Activated naive CD8-positive, alpha-beta T cell (primary cell): Measurements from ENCODE around the gene PTK6.
"Not testable (repeated sequence)": the region's sequence is repeated elsewhere in the genome, so short reads cannot be mapped to it uniquely, and the experiment has no call there.

Experiments used
- H3K27ac Mint-ChIP-seq: one replicate; pipeline ENCODE4 v1.8.0; 2021; ENCODE audit warnings: mixed read lengths
- H3K27me3 Mint-ChIP-seq: one replicate; pipeline ENCODE4 v1.8.0; 2021; ENCODE audit warnings: mixed read lengths
- H3K36me3 Mint-ChIP-seq: one replicate; pipeline ENCODE4 v1.8.0; 2021; ENCODE audit warnings: mixed read lengths
- H3K4me1 Mint-ChIP-seq: one replicate; pipeline ENCODE4 v1.8.0; 2021; ENCODE audit warnings: low read depth, mixed read lengths
- H3K4me3 Mint-ChIP-seq: one replicate; pipeline ENCODE4 v1.8.0; 2021; ENCODE audit warnings: mild to moderate bottlenecking, mixed read lengths
- H3K9me3 Mint-ChIP-seq: one replicate; pipeline ENCODE4 v1.8.0; 2021; ENCODE audit warnings: low read depth, mixed read lengths

PTK6 gene

GRCh38 chr20:63572788-63573646, 35.8 kb upstream of the PTK6 start:
- Mint-ChIP-seq H3K9me3 (no peaks in the 10 kb centered on the region), H3K36me3 (no peaks in the 10 kb centered on the region), H3K27me3 (no peaks in the 10 kb centered on the region), H3K4me1 (peaks cover 12% of the 10 kb centered on the region), H3K27ac (no peak overlapping the region), H3K4me3 (peak overlapping the region; percentile 73)

DNA sequence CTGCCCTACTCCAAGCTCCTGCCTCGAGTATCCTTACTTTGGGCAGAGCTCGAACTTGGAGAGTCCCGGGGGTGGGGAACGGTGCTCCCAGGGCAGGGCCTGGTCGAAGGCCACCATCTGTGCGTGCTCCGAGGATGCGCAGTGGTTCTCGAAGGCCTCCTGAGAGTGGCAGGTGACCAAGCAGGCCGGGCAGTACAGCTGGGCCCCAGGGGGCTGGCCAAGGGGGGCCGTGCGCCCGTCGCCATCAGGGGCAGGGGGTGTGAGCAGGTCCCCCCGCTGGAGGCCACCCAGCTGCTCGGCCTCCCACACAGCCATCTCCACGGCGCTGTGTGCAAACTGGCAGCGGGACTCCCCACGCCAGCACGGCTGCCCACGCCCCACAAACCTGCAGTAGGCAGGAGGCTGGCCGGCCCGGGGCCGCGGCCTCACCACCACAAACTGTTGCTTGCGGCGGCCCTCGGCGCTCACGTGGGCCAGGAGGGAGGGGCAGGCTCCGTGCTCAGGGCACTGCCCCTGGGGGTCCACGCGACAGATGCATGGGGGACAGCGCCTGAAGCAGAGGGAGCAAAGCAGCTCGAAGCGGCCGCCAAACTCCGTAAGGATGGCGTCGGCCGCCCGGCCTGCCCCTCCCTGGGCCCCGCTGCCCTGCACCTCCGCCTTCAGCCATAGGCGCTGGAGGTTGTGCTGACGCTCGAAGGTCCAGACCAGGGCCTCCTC, 35.1 kb upstream of the PTK6 start:
- Mint-ChIP-seq H3K36me3 (no peaks in the 10 kb centered on the region), H3K27me3 (no peaks in the 10 kb centered on the region), H3K9me3 (no peaks in the 10 kb centered on the region), H3K4me3 (no peak overlapping the region), H3K4me1 (peaks cover 19% of the 10 kb centered on the region), H3K27ac (no peak overlapping the region)

GRCh38 chr20:63571087-63571478, 33.9 kb upstream of the PTK6 start:
- H3K4me3 Mint-ChIP-seq, H3K9me3 Mint-ChIP-seq, H3K36me3 Mint-ChIP-seq, H3K27me3 Mint-ChIP-seq, H3K27ac Mint-ChIP-seq: not testable (repeated sequence)
- peaks cover 17% of the 10 kb centered on the region for H3K4me1 Mint-ChIP-seq

GRCh38 chr20:63570281-63571086, 33.3 kb upstream of the PTK6 start:
- H3K27me3 Mint-ChIP-seq: no peaks in the 10 kb centered on the region
- H3K4me1 Mint-ChIP-seq: peaks cover 17% of the 10 kb centered on the region
- no peak overlapping the region for H3K4me3 Mint-ChIP-seq
- H3K36me3 Mint-ChIP-seq: no peaks in the 10 kb centered on the region
- no peaks in the 10 kb centered on the region for H3K9me3 Mint-ChIP-seq
- H3K27ac Mint-ChIP-seq: no peak overlapping the region

- Mint-ChIP-seq H3K36me3 (no peaks in the 10 kb centered on the region), H3K9me3 (no peaks in the 10 kb centered on the region), H3K4me3 (peak overlapping the region; percentile 32), H3K27ac (no peak overlapping the region), H3K27me3 (no peaks in the 10 kb centered on the region), H3K4me1 (peaks cover 17% of the 10 kb centered on the region)
Observed at GRCh38 chr20:63568986-63569949, 32.1 kb upstream of the PTK6 start.

- Mint-ChIP-seq H3K4me1 (peaks cover 14% of the 10 kb centered on the region), H3K9me3 (no peaks in the 10 kb centered on the region), H3K27ac (no peak overlapping the region), H3K27me3 (no peaks in the 10 kb centered on the region), H3K4me3 (peak overlapping the region; percentile 77), H3K36me3 (no peaks in the 10 kb centered on the region)
Observed at GRCh38 chr20:63568170-63568981, 31.2 kb upstream of the PTK6 start.

DNA sequence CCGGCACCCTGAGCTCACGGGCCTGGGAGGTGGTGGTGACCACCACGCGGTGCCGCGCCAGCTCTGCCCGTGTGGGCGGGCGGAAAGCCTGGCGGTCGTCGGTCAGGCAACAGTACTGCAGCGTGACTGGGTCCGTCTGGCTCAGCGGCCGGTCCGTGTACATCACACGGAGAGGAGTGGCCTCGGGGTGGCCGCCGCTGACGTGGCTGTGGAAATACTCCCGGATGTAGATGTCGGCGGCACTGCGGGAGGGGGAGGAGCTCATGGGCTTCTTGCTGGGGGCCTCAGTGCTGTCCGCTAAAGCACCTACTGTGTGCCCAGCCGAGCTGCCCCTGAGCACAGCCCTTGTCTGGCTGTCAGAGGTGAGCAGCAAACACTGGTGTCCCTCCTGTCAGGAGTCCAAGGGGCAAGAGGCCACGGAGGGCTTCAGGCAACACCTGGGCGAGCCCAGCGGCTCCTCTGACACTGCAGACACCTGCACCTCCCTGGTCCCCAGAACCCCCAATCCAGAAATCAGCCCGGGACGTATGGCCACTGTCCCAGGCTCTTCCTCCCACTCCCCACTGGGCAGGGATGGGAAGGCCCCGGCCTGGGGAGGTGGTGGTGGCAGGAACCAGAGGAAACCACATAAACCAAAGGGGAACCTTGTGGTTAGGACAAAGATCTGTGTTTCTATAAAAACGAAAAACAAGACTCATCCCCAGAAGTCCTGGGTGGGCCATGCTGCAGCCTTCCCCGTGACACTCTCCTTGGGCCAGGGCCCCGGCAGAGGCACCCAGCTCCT, 30.4 kb upstream of the PTK6 start:
- H3K9me3 Mint-ChIP-seq: no peaks in the 10 kb centered on the region
- H3K36me3 Mint-ChIP-seq: no peaks in the 10 kb centered on the region
- H3K4me3 Mint-ChIP-seq: peak overlapping the region; percentile 77
- no peaks in the 10 kb centered on the region for H3K27me3 Mint-ChIP-seq
- H3K4me1 Mint-ChIP-seq: peaks cover 14% of the 10 kb centered on the region
- no peak overlapping the region for H3K27ac Mint-ChIP-seq

- H3K4me1 Mint-ChIP-seq: peaks cover 14% of the 10 kb centered on the region
- no peaks in the 10 kb centered on the region for H3K36me3 Mint-ChIP-seq
- H3K27me3 Mint-ChIP-seq: no peaks in the 10 kb centered on the region
- no peaks in the 10 kb centered on the region for H3K9me3 Mint-ChIP-seq
- no peak overlapping the region for H3K27ac Mint-ChIP-seq
- H3K4me3 Mint-ChIP-seq: no peak overlapping the region
Observed at GRCh38 chr20:63567136-63567385, 29.9 kb upstream of the PTK6 start.

- Mint-ChIP-seq H3K4me1 (peaks cover 14% of the 10 kb centered on the region), H3K27me3 (no peaks in the 10 kb centered on the region), H3K4me3 (no peak overlapping the region), H3K9me3 (no peaks in the 10 kb centered on the region), H3K36me3 (no peaks in the 10 kb centered on the region), H3K27ac (no peak overlapping the region)
Observed at GRCh38 chr20:63566395-63567135, 29.4 kb upstream of the PTK6 start.

DNA sequence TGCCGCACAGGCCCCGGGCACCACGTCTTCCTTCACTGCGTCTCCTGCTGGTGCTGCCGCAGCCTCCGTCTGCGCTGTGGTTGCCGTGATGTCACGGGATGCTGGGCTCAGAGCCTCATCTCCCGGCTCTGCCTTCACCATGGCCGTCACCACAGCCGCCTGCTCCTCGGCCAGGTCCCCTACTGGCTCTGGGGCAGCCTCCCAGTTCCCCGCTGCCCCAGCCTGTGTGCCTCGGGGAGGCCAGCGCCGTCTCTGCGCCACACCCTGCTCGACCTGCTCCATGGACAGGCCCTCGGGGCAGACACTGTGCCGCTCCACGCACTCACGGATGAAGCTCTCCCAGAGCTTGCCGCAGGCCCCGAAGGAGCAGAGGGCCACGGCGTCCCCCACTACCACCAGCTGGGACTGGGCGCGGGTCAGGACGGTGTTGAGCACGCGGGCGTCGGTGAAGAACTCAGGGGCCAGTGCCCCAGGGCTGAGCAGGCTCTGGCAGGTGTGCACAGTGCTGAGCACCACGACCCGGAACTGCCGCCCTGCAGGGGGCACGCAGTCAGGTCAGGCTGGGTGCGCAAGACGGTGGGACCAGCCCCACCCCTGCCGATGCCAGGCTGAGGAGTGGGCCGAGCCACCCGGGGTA, 28.6 kb upstream of the PTK6 start:
- peaks cover 14% of the 10 kb centered on the region for H3K4me1 Mint-ChIP-seq
- H3K27ac Mint-ChIP-seq: no peak overlapping the region
- H3K27me3 Mint-ChIP-seq: no peaks in the 10 kb centered on the region
- no peaks in the 10 kb centered on the region for H3K9me3 Mint-ChIP-seq
- no peaks in the 10 kb centered on the region for H3K36me3 Mint-ChIP-seq
- H3K4me3 Mint-ChIP-seq: no peak overlapping the region

- Mint-ChIP-seq H3K27ac (no peak overlapping the region), H3K4me1 (peaks cover 16% of the 10 kb centered on the region), H3K36me3 (peaks cover 2% of the 10 kb centered on the region), H3K4me3 (no peak overlapping the region), H3K9me3 (no peaks in the 10 kb centered on the region), H3K27me3 (no peaks in the 10 kb centered on the region)
Observed at GRCh38 chr20:63565021-63565698, 28.0 kb upstream of the PTK6 start.
